Measurements from ENCODE around the gene VPS9D1. TPM values are rescaled to one million over a fixed set of nuclear protein-coding genes. Genes with fewer than 3 reads are reported as not detected.

VPS9D1 gene, protein sequence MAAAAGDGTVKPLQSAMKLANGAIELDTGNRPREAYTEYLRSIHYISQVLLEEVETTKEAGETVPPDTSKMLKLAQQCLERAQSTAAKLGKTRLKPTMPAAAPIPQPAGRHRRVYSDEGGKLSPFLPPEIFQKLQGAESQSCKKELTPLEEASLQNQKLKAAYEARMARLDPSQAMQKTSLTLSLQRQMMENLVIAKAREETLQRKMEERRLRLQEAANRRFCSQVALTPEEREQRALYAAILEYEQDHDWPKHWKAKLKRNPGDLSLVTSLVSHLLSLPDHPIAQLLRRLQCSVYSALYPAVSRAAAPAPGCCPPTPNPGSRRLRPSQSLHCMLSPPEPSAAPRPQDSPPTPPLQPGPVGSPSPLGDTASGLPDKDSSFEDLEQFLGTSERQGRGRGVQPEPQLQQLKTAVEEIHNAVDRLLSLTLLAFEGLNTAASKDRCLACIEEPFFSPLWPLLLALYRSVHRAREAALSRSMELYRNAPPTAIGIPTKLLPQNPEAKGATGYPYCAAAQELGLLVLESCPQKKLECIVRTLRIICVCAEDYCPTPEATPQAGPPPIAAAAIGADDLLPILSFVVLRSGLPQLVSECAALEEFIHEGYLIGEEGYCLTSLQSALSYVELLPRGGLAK
- 10 to 100 TPM in 1 of 4 donors, 1 to 10 TPM in 3; 4.4 to 10.1 (median 7.3) TPM for total RNA-seq

GRCh38 chr16:89720813-89721545 lies at the start of gene VPS9D1, which contains the start of gene ZNF276:
Gene VPS9D1, minus strand, starts transcription at chr16:89720898. Its CDS starts 37 bp downstream, at chr16:89720861.
Gene ZNF276, plus strand, starts transcription at chr16:89721537. Its CDS starts 104 bp downstream, at chr16:89721641.
- Histone ChIP-seq H3K4me1 (peaks cover 0 to 51% (median 27%) of the 10 kb centered on the region in 3 donors), H3K27ac (peak within 1 kb of the TSS; percentile 90 to 94 (median 93)), H3K4me3 (peak within 1 kb of the TSS; percentile 84 to 86), H3K9me3 (no peaks in the 10 kb centered on the region), H3K36me3 (peaks cover 0 to 38% of the 10 kb centered on the region in 2 donors), H3K27me3 (no peaks in the 10 kb centered on the region)
- WGBS, 2 donors (ENCODE audit: low coverage in 1 of 2) = no CpG with 5 or more reads among the region's 103 CpGs
- TF ChIP-seq EP300 (IDR thresholded peaks at IDR 0.05) (no peak), POLR2AphosphoS5 (IDR thresholded peaks at IDR 0.05) (peak; percentile 72), POLR2A (IDR thresholded peaks at IDR 0.05) (peak; percentile 57)
- TF ChIP-seq, protein P1, sequence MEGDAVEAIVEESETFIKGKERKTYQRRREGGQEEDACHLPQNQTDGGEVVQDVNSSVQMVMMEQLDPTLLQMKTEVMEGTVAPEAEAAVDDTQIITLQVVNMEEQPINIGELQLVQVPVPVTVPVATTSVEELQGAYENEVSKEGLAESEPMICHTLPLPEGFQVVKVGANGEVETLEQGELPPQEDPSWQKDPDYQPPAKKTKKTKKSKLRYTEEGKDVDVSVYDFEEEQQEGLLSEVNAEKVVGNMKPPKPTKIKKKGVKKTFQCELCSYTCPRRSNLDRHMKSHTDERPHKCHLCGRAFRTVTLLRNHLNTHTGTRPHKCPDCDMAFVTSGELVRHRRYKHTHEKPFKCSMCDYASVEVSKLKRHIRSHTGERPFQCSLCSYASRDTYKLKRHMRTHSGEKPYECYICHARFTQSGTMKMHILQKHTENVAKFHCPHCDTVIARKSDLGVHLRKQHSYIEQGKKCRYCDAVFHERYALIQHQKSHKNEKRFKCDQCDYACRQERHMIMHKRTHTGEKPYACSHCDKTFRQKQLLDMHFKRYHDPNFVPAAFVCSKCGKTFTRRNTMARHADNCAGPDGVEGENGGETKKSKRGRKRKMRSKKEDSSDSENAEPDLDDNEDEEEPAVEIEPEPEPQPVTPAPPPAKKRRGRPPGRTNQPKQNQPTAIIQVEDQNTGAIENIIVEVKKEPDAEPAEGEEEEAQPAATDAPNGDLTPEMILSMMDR (IDR thresholded peaks at IDR 0.05) = no peak
- ATAC-seq = peak; percentile 84

- no peaks in the 10 kb centered on the region for H3K27me3 ChIP-seq
- H3K36me3 ChIP-seq = no peaks in the 10 kb centered on the region
- H3K4me3 ChIP-seq = no peak overlapping the region
- H3K9me3 ChIP-seq = no peaks in the 10 kb centered on the region
- WGBS, 2 donors (ENCODE audit: low coverage in 1 of 2) = 89 to 100% methylated on average over 1 to 9 of the region's 16 CpGs
- no peak for ATAC-seq
- no peaks in the 10 kb centered on the region for H3K4me1 ChIP-seq
- no peak overlapping the region for H3K27ac ChIP-seq
- TF ChIP-seq POLR2A (IDR thresholded peaks at IDR 0.05) (no peak), POLR2AphosphoS5 (IDR thresholded peaks at IDR 0.05) (no peak), EP300 (IDR thresholded peaks at IDR 0.05) (no peak)
- TF ChIP-seq, protein P1 (IDR thresholded peaks at IDR 0.05) = no peak
Measured at GRCh38 chr16:89770367-89770766, 49.7 kb upstream of the VPS9D1 start.

DNA sequence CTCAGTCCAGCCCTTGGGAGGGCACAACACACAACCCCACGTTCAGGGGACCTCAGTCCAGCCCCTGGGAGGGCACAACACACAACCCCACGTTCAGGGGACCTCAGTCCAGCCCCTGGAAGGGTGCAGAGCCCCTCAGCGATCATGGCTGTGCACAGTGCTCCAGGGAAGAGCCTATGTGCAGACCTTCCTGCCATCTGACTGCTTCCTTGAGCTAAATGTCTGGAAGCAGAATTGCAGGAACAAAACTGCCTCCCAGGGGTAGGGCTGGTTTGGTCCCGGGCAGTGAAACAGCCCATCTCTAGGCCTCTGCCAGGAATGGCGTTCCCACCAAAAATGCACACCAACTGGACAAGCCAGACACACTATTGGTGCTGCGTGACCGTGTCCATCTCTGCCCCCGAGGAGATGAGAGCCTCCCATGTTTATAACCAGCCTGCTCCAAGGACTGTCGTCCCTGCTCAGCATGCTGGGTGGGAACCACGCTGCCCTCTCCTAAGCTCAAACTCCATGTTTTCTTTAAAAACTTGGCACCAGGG lies 44.7 kb upstream of the VPS9D1 start:
- Histone ChIP-seq H3K4me1 (no peaks in the 10 kb centered on the region), H3K27me3 (no peaks in the 10 kb centered on the region)
- WGBS, 2 donors (ENCODE audit: low coverage in 1 of 2) = 80 to 100% methylated on average over 1 of the region's 10 CpGs

DNA sequence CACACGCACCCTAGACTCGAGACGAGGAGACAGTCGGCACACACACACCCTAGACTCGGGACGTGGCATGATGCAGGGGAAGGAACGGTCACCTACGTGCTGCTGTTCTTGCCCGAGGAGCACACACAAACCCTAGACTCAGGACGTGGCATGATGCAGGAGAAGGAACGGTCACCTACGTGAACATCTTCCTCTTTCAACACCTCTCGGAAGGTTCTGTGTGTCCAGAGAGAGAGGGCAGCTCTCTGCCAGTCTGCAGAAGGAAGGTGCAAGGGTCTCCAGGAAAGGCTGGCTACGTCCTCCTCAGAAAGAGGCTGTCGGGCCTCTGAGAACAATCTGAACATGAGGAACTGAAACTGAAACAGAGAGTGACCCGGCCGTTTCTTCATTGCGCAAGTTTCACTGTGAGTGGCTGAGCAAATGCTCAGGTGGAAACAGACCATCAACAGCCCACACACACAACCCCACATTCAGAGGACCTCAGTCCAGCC lies 44.1 kb upstream of the VPS9D1 start:
- H3K9me3 ChIP-seq = no peaks in the 10 kb centered on the region
- ATAC-seq = peak; percentile 56
- no peaks in the 10 kb centered on the region for H3K27me3 ChIP-seq
- H3K36me3 ChIP-seq = no peaks in the 10 kb centered on the region
- no peaks in the 10 kb centered on the region for H3K4me1 ChIP-seq
- TF ChIP-seq POLR2AphosphoS5 (IDR thresholded peaks at IDR 0.05) (no peak), EP300 (IDR thresholded peaks at IDR 0.05) (no peak), POLR2A (IDR thresholded peaks at IDR 0.05) (no peak)
- TF ChIP-seq, protein P1 (IDR thresholded peaks at IDR 0.05) = no peak
- 80% methylated on average over 5 of the region's 18 CpGs; no CpG with 5 or more reads in 1 of the 2 donors for WGBS, 2 donors (ENCODE audit: low coverage in 1 of 2)
- H3K4me3 ChIP-seq = no peak overlapping the region
- peak overlapping the region in 2 of 4 donors; percentile 10 to 17 for H3K27ac ChIP-seq

More for the DNA sequence above, 44.7 kb upstream of the VPS9D1 start:
- Histone ChIP-seq H3K4me3 (no peak overlapping the region), H3K36me3 (no peaks in the 10 kb centered on the region), H3K9me3 (no peaks in the 10 kb centered on the region), H3K27ac (no peak overlapping the region)
- no peak for TF ChIP-seq POLR2A (IDR thresholded peaks at IDR 0.05)
- no peak for TF ChIP-seq POLR2AphosphoS5 (IDR thresholded peaks at IDR 0.05)
- TF ChIP-seq, protein P1 (IDR thresholded peaks at IDR 0.05) = no peak
- TF ChIP-seq EP300 (IDR thresholded peaks at IDR 0.05) = no peak
- ATAC-seq = no peak

Measured in gastroesophageal sphincter (tissue), 4 donors.